H9 (cell line): ENCODE data around the gene LTBP2. TPM values are rescaled to one million over a fixed set of nuclear protein-coding genes. Genes with fewer than 3 reads are reported as not detected.

ENCODE experiments used
- DNase-seq: peaks from one replicate; pipeline ENCODE4 v3.0.0-alpha.2; 2017
- H2AFZ ChIP-seq: one replicate; pipeline ENCODE4 v1.6.1; 2013; ENCODE audit warnings: mild to moderate bottlenecking, low read length, control low read depth, moderate library complexity
- H2AK5ac ChIP-seq: 2 replicates; pipeline ENCODE4 v1.6.1; 2013; ENCODE audit warnings: low read length, control low read depth, mixed read lengths; ENCODE audit not compliant: insufficient read length
- H2BK120ac ChIP-seq: one replicate; pipeline ENCODE4 v1.6.1; 2013; ENCODE audit warnings: low read depth, mild to moderate bottlenecking, low read length, control low read depth, inconsistent platforms; ENCODE audit not compliant: poor library complexity, severe bottlenecking
- H2BK12ac ChIP-seq: 2 replicates; pipeline ENCODE4 v1.6.1; 2013; ENCODE audit warnings: low read length, control low read depth, mixed read lengths, low read depth; ENCODE audit not compliant: insufficient read length
- H2BK15ac ChIP-seq: 2 replicates; pipeline ENCODE4 v1.6.1; 2013; ENCODE audit warnings: low read depth, low read length, control low read depth
- H2BK20ac ChIP-seq: one replicate; pipeline ENCODE4 v1.6.1; 2013; ENCODE audit warnings: low read depth, mild to moderate bottlenecking, low read length, control low read depth, inconsistent platforms; ENCODE audit not compliant: poor library complexity, severe bottlenecking
- H2BK5ac ChIP-seq: 2 replicates; pipeline ENCODE4 v1.6.1; 2013; ENCODE audit warnings: low read length, control low read depth, mixed read lengths; ENCODE audit not compliant: insufficient read length
- H3K14ac ChIP-seq: 2 replicates; pipeline ENCODE4 v1.6.1; 2013; ENCODE audit warnings: low read length, control low read depth; ENCODE audit not compliant: insufficient read depth
- H3K18ac ChIP-seq: 2 replicates; pipeline ENCODE4 v1.6.1; 2013; ENCODE audit warnings: low read depth, mild to moderate bottlenecking, mixed read lengths, low read length, control low read depth; ENCODE audit not compliant: insufficient read length
- H3K23ac ChIP-seq: 2 replicates; pipeline ENCODE4 v1.6.1; 2013; ENCODE audit warnings: low read length, control low read depth, mixed read lengths, low read depth; ENCODE audit not compliant: insufficient read length
- H3K23me2 ChIP-seq: 2 replicates; pipeline ENCODE4 v1.6.1; 2013; ENCODE audit warnings: low read depth, mild to moderate bottlenecking, mixed read lengths, low read length, control low read depth; ENCODE audit not compliant: insufficient read length, poor library complexity, severe bottlenecking
- H3K27ac ChIP-seq: 2 replicates; pipeline ENCODE4 v1.5.1; 2013; ENCODE audit warnings: low read length, control low read depth, mixed read lengths, low read depth; ENCODE audit not compliant: insufficient read length
- H3K27me3 ChIP-seq: 2 replicates; pipeline ENCODE4 v1.6.1; 2013; ENCODE audit warnings: low read length, control low read depth, inconsistent platforms; ENCODE audit not compliant: insufficient read depth
- H3K4ac ChIP-seq: 2 replicates; pipeline ENCODE4 v1.6.1; 2013; ENCODE audit warnings: low read depth, mild to moderate bottlenecking, control low read depth, inconsistent platforms, low read length, moderate library complexity
- H3K4me1 ChIP-seq: 2 replicates; pipeline ENCODE4 v1.6.1; 2013; ENCODE audit warnings: low read length, control low read depth, inconsistent platforms; ENCODE audit not compliant: insufficient read depth
- H3K4me2 ChIP-seq: 2 replicates; pipeline ENCODE4 v1.6.1; 2013; ENCODE audit warnings: low read length, control low read depth, mixed read lengths; ENCODE audit not compliant: insufficient read length, insufficient read depth
- H3K56ac ChIP-seq: 2 replicates; pipeline ENCODE4 v1.6.1; 2013; ENCODE audit warnings: low read depth, mild to moderate bottlenecking, mixed read lengths, low read length, control low read depth; ENCODE audit not compliant: insufficient read length
- H3K79me1 ChIP-seq: 2 replicates; pipeline ENCODE4 v1.6.1; 2013; ENCODE audit warnings: low read depth, mild to moderate bottlenecking, moderate library complexity, low read length, control low read depth, inconsistent platforms; ENCODE audit not compliant: insufficient read depth, poor library complexity, severe bottlenecking
- H3K79me2 ChIP-seq: 2 replicates; pipeline ENCODE4 v1.6.1; 2013; ENCODE audit warnings: low read length, control low read depth, inconsistent platforms; ENCODE audit not compliant: insufficient read depth
- H3K9ac ChIP-seq: 2 replicates; pipeline ENCODE4 v1.6.1; 2013; ENCODE audit warnings: low read length, control low read depth, mixed read lengths; ENCODE audit not compliant: insufficient read length; ENCODE audit errors: extremely low read depth
- H3K9me3 ChIP-seq: one replicate; pipeline ENCODE4 v1.6.1; 2013; ENCODE audit warnings: low read depth, low read length, inconsistent platforms; ENCODE audit not compliant: control insufficient read depth
- H3T11ph ChIP-seq: one replicate; pipeline ENCODE4 v1.6.1; 2013; ENCODE audit warnings: mild to moderate bottlenecking, low read length, control low read depth, inconsistent platforms
- H4K20me1 ChIP-seq: one replicate; pipeline ENCODE4 v1.6.1; 2013; ENCODE audit not compliant: control insufficient read depth, insufficient read length, insufficient read depth
- H4K5ac ChIP-seq: 2 replicates; pipeline ENCODE4 v1.6.1; 2013; ENCODE audit warnings: low read depth, mild to moderate bottlenecking, mixed read lengths, low read length, control low read depth; ENCODE audit not compliant: insufficient read length
- H4K8ac ChIP-seq: replicated peaks from 2 replicates; pipeline ENCODE4 v1.6.1; 2013; ENCODE audit warnings: low read length, control low read depth, mixed read lengths, low read depth; ENCODE audit not compliant: insufficient read length
- H4K91ac ChIP-seq: 2 replicates; pipeline ENCODE4 v1.6.1; 2013; ENCODE audit warnings: low read depth, mild to moderate bottlenecking, moderate library complexity, mixed read lengths, low read length, control low read depth; ENCODE audit not compliant: insufficient read length
- H3K27ac Mint-ChIP-seq, 3 experiments: 2 replicates in 2 of 3; 3 replicates in 1 of 3; pipeline ENCODE4 v1.8.0; 2020 to 2021; ENCODE audit warnings: mixed read lengths in 3 of 3, mild to moderate bottlenecking in 1 of 3, moderate library complexity in 1 of 3
- H3K27me3 Mint-ChIP-seq: 2 replicates; pipeline ENCODE4 v1.8.0; 2021; ENCODE audit warnings: low read depth, mild to moderate bottlenecking, moderate library complexity, mixed read lengths
- H3K36me3 Mint-ChIP-seq, 3 experiments: 2 replicates in 2 of 3; 3 replicates in 1 of 3; pipeline ENCODE4 v1.8.0; 2020 to 2021; ENCODE audit warnings: low read depth in 3 of 3, mixed read lengths in 3 of 3; ENCODE audit not compliant: insufficient read depth in 1 of 3
- H3K4me1 Mint-ChIP-seq, 2 experiments: 2 replicates each; pipeline ENCODE4 v1.8.0; 2020; ENCODE audit warnings: mixed read lengths in 2 of 2
- H3K4me3 Mint-ChIP-seq, 2 experiments: 2 replicates in 1 of 2; 3 replicates in 1 of 2; pipeline ENCODE4 v1.8.0; 2020 to 2021; ENCODE audit warnings: mild to moderate bottlenecking in 2 of 2, mixed read lengths in 2 of 2, moderate library complexity in 1 of 2
- H3K9me3 Mint-ChIP-seq, 2 experiments: 2 replicates in 1 of 2; 3 replicates in 1 of 2; pipeline ENCODE4 v1.8.0; 2020; ENCODE audit warnings: mild to moderate bottlenecking in 2 of 2, mixed read lengths in 2 of 2, moderate library complexity in 1 of 2
- WGBS: extraction: QIAGEN DNeasy Blood & Tissue Kit; methylation state at CpG from one replicate; pipeline ENCODE4 v1.1.7; 2013; ENCODE audit warnings: missing lambda C conversion rate, low lambda C conversion rate, mixed read lengths; ENCODE audit not compliant: insufficient read length; ENCODE audit errors: extremely low coverage; 5-methylcytosine and 5-hydroxymethylcytosine counted together
- total RNA-seq: library from RNA; stranded (reverse); gene quantifications from 2 replicates; pipeline ENCODE4 v1.2.1, GENCODE V29; 2021
- TF ChIP-seq, protein P1 (sequence below): fragments of 200-600 bp; sonication (generic); conservative IDR thresholded peaks from 3 replicates; pipeline ENCODE4 v1.8.0; 2021; ENCODE audit warnings: antibody characterized with exemption, mild to moderate bottlenecking

The LTBP2 gene
- total RNA-seq, 1 experiment from 2014 or later = 0.77 TPM

DNA sequence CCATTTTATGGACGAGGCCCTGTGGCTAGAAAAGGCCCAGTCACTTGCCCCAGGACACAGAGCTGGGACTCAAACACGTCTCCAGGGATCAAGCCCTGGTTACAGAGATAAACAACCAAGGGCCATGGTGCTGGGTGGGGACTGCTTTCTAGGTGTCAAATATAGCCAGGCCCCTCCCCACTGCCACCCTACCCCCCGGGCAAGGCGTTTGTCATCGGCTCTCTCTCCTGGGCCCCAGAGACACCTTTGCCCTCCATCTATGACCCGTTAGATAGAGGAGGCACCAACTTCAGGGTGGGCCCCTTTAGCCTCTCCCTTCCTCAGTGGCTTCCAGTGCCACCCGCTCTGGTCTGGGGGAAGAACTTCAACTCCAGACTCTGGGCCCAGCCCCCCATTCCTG lies 18.0 kb downstream of the LTBP2 start:
- Histone ChIP-seq H4K20me1 (no peaks in the 10 kb centered on the region), H3K14ac (no peak overlapping the region), H2BK15ac (no peak overlapping the region), H4K91ac (no peak overlapping the region), H2AFZ (no peak overlapping the region), H3K79me1 (no peaks in the 10 kb centered on the region), H2BK12ac (no peak overlapping the region), H3K27ac (no peak overlapping the region), H3K9me3 (no peaks in the 10 kb centered on the region), H3K27me3 (no peaks in the 10 kb centered on the region), H3K56ac (no peak overlapping the region), H3T11ph (no peak overlapping the region), H4K8ac (no peak overlapping the region), H2AK5ac (no peak overlapping the region), H3K79me2 (no peaks in the 10 kb centered on the region), H3K23ac (no peak overlapping the region), H2BK120ac (no peak overlapping the region), H3K4me1 (no peaks in the 10 kb centered on the region), H3K23me2 (no peaks in the 10 kb centered on the region), H3K18ac (no peak overlapping the region), H3K9ac (no peak overlapping the region), H2BK5ac (no peak overlapping the region), H3K4ac (no peak overlapping the region), H3K4me2 (no peak overlapping the region), H4K5ac (no peak overlapping the region), H2BK20ac (no peak overlapping the region)
- H3K27me3 Mint-ChIP-seq = peaks cover 2% of the 10 kb centered on the region
- no peak overlapping the region for H3K4me3 Mint-ChIP-seq
- WGBS = no CpG with 5 or more reads among the region's 7 CpGs
- H3K9me3 Mint-ChIP-seq = no peaks in the 10 kb centered on the region
- no peak for DNase-seq
- no peaks in the 10 kb centered on the region for H3K36me3 Mint-ChIP-seq
- no peak overlapping the region for H3K27ac Mint-ChIP-seq
- no peaks in the 10 kb centered on the region for H3K4me1 Mint-ChIP-seq
- TF ChIP-seq, protein P1, sequence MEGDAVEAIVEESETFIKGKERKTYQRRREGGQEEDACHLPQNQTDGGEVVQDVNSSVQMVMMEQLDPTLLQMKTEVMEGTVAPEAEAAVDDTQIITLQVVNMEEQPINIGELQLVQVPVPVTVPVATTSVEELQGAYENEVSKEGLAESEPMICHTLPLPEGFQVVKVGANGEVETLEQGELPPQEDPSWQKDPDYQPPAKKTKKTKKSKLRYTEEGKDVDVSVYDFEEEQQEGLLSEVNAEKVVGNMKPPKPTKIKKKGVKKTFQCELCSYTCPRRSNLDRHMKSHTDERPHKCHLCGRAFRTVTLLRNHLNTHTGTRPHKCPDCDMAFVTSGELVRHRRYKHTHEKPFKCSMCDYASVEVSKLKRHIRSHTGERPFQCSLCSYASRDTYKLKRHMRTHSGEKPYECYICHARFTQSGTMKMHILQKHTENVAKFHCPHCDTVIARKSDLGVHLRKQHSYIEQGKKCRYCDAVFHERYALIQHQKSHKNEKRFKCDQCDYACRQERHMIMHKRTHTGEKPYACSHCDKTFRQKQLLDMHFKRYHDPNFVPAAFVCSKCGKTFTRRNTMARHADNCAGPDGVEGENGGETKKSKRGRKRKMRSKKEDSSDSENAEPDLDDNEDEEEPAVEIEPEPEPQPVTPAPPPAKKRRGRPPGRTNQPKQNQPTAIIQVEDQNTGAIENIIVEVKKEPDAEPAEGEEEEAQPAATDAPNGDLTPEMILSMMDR = no peak
